A204.1 (cell line): Measurements from ENCODE around the gene NOX5.
"Not testable (repeated sequence)": the region's sequence is repeated elsewhere in the genome, so short reads cannot be mapped to it uniquely, and the experiment has no call there.

Experiments
- FAIRE-seq: peaks from 2 replicates; lab custom pipeline; 2012; peaks lifted over from hg19 to GRCh38; lab: Jason Lieb, UNC

Gene NOX5

DNA sequence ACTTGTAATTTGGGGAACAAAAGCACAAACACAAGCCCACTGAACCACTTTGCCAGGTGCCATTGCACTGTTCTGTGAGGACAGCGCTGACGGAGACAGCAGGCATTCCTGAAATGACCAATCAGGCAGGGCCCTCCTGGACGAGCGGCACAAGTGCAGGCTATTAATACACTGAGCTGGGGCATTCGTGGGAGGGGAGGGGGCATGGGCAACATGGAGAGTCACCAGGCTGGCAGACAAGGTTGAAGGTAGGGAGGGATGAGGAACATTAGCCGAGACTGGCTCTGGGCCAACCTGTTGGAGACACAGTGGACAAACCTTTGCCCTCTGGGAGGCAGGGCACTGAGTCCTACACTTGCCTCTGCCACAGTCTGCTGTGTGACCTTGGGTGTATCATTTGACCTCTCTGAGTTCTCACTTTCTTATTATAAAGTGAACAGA is 45.6 kb downstream of the NOX5 start:
- FAIRE-seq = no peak

DNA sequence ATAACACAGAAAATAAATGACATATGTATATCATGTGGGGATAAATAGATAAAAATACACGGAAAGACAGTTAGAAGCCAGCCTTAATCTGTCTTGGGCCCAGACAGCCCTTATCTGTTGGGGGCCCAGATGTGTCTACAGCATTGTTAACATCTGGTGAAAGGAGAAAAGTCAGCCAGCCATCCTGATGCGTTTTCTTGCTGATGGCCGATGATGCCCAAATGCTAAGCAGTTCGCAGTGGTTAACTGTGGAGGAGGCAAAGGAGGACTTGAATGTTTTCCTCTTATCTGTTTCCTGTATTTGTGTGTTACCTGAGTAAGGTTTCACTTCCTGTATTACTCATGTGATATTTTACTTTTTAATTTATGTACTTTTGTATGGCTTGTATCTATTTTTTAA is 46.2 kb downstream of the NOX5 start:
- FAIRE-seq = no peak

DNA sequence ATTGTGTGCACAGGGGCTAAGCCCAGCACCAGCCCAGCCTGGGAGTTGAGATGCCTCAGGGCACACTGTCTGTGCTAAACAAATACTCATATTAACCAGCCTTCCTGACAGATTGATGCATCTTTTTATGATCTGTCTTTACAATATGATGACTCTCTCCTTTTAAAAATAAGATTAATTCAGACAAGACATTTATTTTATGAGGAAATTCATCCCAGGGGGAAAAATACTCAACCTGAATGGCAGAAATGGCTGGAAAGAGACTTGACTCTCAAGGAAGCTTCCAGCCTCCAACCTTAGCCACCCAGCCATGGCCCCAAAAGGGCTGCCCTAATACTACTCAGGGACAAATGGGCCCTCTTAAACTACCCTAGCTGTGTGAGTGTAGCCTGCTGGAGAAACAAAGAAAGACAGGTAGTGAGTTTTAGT is 46.9 kb downstream of the NOX5 start:
- no peak for FAIRE-seq

DNA sequence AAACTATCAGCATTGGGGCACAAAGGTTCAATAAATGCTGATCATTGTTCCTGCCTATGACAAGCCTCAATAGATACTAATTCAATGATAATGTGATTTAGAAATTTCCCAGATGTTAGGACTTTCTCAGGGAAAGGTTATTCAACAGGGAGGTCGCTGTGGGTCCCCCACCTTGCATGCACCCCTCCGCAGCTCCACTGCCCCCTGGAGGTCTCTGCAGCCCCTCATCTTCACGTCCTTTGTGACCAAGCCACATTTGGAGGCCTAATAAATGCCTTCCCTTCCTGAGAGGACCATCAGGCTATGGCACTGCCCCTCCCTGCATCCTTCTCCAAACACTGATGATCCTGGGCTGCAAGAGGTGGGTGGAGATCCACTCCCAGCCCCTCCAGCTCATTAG is 50.2 kb downstream of the NOX5 start:
- no peak for FAIRE-seq

DNA sequence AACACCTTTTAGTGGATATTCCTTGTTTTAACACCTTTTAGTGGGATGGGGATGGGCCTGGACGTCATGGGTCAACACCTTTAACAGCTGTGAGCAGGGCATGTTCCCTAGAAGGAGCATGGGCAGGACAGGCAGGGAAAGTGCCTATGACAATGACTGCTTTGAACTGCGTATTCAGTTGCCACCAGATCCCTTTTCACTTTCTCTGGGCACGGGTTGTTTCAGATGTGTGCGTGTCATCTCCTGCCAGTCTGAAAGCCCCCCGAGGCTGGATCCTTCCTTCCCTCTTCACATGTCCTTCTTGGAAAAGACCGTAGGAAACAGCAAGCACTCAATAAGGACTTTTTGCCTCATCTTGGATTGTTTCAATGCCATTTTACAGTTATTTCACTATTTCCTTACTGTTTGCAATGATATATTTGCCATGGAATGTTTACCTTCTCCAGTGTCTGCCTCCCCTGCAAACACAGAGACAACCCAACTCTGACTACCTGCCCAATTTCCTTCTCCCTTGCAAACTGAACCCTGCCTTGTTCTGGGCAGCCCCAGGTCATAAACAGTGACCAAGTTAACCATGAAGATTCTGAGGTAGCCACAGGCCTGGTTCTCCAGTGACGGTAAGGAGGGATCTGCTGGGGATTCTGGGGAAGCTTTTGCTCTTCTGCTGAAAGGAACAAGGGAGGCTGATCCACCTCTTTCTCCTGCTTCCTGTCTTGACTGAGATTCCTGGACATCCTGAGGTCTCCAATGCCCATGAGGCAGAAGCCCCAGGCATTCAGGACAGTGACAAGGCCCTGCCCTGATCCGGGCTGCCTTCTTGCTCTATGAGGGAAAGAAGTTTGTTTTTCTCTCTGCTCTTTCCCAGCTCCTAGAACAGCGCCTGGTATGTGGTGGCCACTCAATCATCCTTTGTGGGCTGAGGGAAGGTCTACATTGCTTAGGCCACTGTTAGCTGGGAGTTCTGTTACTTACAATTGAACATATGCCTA is 51.8 kb downstream of the NOX5 start:
- FAIRE-seq = no peak

DNA sequence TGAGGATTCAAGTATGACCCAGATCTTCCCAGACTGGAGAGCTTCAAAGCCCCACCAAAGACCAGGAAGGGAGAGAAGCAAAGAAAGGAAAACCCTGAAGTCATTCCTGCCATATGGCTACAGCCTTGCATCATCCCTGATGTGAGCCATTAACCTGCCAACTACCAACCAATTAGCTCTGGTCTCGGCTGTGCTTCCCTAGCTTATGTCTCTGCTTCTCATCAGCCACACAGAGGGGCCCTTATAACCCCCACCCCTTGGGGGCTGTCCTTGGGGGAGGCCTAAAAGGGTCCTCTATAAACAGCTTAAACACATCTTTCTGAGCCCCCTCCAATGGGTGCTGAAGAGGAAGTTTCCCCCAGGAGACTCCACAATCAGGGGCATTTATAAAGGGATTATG is 52.8 kb downstream of the NOX5 start:
- FAIRE-seq = no peak

DNA sequence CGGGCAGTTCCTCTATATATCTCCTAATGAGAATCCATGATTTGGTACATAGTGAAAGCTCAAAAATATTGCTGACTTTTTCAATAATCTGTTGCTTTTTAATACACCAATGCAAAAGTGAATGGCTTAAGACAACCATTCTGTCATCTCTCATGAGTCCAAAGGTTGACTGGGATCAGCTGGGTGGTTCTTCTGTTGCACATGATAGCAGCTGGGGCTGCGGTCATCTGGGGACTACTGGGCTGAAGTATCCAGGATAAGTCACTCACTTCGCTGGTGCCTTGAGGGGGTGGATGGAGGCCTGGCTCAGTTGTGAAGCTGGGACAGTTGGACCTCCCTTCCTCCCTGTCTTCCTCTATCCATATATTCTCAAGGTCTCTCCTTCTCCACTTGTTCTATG is 53.7 kb downstream of the NOX5 start:
- no peak for FAIRE-seq

DNA sequence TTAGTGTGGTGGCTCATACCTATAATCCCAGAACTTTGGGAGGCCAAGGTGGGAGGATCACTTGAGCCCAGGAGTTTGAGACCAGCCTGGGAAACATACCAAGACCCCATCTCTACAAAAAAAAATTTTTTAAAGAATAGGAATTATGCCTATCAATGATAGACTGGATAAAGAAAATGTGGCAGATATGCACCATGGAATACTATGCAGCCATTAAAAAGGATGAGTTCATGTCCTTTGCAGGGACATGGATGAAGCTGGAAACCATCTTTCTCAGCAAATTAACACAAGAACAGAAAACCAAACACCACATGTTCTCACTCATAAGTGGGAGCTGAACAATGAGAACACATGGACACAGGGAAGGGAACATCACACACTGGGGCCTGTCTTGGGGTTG is 54.8 kb downstream of the NOX5 start:
- not testable (repeated sequence) for FAIRE-seq

DNA sequence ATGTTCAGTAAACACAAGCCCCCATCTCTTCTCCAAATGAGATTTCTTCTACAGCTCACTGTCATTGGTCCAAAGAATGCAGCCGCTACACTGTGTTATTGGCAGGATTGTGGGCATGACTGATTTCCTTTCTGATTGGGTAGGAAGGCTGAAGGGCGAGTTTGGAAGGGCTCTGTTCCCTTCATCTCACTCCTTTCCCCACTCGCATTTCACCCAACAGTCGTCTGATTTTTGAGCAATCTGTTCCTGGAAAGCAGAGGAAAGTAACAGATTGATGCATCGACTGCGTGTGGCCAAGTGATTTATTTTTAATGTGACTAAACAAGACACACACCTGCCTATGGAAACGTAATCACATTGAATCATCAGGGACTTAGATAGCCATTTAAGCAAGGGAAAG is 55.5 kb downstream of the NOX5 start:
- FAIRE-seq = no peak

DNA sequence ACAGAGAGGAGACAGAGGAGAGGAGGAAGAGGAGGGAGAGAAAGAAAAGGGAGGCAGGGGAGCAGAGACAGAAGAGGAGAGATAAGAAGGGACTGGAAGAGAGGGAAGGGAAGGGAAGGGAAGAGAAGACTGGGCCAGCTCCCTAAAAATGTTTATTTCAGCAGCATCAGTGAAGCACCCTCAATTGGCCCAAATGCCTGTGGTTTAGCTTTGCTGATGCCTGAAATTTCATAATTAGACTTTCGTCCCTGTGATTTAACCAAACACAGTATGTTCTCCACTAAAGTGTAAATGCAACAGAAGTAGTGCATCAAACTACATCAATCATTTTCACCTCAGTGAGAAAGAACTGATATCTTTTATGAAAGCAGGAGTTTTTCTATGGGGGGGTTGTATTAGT is 55.9 kb downstream of the NOX5 start:
- FAIRE-seq = no peak

DNA sequence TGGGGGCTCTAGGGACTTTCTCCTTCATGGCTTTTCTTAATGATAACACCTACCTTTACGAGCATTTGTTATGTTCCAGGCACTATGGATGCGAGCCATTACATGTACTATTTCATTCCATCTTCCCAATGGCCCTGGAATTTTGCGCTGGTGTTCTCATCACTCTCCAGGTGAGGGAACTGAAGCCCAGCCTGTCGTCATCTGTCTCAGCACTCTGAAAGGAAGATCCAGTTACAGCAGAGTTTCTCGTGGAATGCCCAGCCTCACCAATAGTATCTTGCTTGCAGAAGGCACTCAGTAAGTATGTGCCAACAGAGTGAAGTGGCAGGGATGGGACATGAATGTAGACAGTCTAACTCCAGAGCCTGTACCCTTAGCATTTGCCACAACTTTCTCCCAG is 56.8 kb downstream of the NOX5 start:
- no peak for FAIRE-seq

DNA sequence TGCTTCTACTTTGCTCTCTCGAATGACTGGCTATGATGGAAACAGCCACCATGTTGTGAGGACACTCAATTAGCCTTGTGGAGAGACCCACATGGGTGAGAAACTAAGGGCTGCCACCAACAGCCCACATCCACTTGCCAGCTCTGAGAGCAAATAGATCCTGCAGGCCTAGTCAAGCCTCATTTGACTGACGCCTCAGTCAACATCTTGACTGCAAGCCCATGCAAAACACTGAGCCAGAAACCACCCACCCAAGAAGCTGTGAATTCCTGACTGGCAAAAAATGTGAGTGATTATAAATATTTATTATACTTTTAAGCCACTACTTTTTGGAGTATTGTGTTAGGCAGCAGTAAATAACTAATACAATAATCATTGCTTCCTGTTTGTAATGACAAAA is 58.4 kb downstream of the NOX5 start:
- no peak for FAIRE-seq

DNA sequence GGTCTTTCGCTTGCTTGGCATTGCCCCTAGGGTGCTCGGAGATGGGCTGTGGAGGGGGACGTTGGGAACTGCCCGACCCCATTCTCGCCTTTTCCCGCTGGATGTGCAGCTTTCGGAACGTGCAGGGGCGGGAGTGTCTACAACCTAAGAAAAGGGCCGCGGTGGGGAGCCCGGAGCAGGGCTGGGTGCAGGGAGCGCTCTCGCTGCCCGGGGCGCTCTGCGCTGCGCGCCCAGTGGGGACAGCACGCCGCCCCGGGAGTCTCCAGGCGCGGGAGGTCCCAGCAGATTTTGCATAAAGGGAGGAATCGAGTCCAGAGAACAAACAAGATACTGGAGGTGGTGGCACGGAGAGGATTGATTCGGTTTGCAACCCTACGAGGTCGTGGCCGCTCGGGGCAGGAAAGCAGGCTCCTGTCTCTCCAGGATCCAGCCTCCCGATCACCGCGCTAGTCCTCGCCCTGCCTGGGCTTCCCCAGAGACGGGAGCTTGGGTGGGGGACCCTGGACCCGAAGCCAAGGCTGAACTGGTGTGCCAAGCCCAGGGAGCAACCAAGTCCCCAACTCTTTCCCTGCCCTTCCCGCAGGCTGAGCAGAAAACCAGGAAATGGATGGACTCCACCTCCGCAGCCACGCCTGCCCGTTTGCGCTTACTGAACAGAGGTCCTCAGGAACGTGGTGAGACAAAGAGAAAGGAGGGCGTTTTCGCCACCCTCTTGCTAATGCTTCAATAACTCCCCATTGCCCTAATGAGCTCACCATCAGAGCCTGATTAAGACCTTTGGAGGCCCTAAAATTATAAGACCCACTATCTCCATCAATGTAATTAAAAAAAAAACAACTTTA is 59.7 kb downstream of the NOX5 start:
- no peak for FAIRE-seq

DNA sequence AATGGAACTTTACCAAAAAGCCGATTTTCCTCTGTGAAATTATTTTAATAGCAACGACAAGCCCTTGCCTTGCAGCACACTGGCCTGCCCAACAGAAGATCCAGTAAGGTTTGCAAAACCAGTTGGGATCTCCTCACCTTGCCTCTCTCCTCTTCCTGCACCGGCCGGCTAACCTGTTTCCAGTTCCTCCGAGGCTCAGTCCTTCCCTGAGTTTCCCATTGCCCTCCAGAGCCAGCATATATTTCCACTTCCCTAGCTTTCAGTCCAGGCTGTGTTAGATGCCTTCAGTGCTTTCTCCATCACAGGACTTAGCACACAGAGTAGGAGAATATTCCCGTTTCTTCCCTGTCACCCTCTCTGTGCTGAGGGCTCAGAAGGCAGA is 60.3 kb downstream of the NOX5 start:
- no peak for FAIRE-seq

DNA sequence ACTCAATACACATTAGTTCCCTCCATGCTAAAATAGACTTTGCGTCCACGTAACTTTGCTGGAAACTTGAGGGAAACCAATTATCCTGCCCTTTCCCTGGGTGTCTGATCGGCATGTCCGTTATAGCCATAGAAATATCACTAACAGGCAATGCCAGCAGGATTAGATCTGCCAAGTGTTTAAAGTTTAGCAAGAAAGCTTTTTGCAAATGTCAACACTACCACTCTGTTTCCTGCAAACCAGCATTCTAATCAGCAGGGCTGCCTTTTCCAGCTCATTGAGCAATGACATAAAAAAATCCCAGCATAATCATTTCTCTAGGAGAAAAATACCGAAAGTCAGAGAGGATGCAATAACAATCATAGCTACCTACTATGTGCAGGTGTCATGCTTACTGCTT is 60.9 kb downstream of the NOX5 start:
- FAIRE-seq = no peak

DNA sequence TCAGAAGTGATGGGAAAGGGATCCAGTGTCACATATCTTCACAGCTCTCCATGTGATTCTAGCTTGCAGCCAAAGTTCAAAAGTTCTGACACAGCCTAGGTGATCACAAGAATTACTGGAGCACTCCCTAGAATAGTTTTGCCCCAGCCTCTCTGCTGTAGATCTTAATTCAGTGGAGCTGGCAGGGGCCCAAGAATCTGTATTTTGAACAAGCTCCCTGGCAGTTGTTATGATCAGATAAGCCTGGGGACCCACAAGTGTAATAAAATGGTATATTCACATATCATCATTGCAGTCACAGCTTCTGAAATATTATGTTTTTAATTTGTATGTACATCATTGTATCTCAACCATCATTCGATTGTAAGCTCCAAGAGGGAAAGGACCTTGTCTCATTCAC is 62.3 kb downstream of the NOX5 start:
- no peak for FAIRE-seq

DNA sequence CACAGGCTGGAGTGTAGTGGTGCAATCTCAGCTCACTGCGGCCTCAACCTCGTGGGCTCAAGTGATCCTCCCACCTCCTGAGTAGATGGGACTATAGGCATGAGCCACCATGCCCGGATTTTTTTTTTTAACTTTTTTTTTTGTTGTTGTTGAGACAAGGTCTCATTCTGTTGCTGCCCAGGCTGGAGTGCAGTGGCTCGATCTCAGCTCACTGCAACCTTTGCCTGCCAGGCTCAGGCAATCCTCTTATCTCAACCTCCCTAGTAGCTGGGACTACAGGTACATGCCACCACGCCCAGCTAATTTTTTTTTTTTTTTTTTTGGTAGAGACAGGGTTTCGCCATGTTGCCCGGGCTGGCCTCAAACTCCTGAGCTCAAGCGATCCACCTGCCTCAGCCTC is 64.1 kb downstream of the NOX5 start:
- no peak for FAIRE-seq

DNA sequence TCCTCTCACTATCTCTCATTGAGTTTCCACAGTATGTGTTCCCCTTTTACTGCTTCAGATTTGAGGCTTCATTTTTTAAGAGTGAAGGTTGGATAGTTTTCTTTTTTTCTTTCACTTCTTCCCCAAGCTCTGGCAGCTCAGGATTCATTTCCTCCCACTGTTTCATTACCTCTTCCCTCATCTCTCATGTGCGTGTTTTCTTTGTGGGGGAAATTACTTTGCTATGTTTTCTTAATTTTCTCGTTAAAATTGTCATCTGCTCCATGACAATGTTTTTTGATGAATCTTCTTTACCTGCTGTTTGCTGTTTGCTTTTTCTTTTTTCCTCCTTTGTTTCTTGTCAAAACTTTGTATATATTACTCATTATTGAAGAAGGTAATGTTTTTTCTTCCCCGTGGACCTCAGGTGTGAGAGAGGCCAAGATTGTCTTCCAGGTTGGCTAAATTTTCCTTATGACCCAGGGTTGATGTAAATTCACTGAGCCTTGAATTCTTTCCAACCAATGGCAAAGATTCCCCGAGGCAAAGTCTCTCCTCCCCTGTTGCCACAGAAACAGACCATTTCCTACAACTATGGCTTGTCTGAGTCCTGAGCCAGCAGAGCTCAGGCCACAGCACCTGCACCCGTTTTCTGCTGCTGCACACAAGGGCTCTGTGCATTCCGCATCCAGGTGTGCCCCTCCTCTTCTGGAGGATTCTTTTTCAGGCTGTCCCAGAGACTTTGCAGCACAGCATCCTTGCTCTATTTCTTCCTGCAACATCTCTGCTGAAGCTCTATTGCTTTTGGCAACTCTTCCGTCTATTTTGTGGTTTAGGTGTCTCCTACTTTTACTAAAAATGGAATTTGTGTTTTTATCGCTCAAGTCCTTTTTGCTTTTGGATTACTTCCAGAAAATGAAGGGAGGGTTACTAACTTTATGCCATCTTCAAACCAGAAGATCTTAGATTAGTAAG is 66.1 kb downstream of the NOX5 start:
- no peak for FAIRE-seq

DNA sequence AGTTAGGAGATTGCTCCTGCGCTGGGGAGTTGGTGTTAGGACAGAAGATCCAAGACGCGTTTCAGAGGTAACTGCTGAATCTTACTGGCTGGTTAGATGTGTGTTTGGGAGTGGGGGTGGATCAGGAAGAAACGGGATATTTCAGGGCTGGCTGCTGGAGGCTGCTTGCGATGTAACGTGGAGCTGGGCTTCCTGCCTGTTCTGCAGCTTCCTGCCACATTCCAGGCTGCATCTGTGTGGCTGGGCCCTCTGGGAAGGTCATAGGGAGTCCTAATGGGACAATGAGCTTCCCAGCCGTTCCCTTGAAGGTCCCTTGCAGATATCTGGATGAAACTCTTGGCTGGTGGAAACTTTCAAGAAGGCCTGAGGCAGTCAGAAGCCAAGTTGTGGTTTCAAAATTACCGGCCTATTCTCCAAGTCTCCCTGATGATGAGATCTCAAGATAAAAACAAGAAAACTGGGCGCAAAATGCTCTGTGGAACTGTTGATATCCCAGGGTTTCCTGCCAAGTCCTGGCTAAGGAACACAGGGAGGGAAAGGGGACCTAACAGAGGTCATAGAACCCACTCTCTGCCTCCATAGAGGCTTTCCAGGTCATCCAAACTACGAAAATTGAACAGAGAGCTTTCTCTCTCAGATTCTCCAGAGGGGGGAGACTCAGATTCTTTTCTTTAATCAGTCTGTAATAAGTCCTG is 67.0 kb downstream of the NOX5 start:
- FAIRE-seq = no peak

DNA sequence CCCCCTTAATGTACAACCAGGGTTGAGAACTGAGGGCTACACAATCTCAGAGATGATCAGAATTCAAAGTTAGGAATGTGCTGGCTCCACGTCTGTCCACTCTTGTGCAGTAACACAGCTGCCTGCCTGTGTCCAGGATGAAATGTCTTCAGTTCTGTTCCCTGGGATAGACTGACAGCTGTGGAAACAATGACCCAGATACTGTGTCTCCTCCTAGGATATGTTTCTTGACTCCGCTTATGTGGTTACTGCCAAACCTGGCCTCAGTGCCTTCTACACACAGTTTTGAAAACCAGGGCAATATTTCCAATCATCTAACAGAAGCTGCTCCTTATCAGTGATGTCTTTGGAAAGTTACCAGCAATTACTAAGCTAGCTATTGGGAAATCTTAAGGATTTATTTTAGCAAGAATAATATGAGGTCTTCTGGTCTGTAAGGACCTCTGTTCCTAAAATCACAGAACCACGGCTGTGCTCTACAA is 67.6 kb downstream of the NOX5 start:
- no peak for FAIRE-seq

DNA sequence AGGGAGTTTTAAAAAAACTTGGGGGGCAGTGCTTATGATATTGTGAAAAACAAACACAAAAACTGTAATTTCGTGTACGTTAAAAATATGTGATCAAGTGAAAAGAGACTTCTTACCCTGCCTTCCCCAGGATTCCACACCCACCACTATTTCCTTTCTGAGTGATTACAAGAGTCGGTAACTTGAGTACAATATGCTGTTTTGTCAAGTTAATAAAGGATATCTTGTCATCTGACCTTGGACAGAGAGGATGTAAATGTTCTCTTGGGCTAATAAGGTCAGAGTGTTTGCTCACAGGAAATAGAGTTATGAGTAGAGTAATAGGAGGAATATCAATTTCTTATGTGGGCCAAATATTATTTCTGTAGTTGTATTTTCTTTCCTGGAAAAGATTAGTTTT is 68.1 kb downstream of the NOX5 start:
- FAIRE-seq = no peak
